Measurements from ENCODE around the gene ASCC3.

GRCh38 chr6:100880853-100881706, at the start of gene ASCC3:
- TF ChIP-seq CTCF (conservative IDR thresholded peaks at IDR 0.05; ENCODE audit: low read length) (no peak), EZH2phosphoT487 (IDR thresholded peaks at IDR 0.05; ENCODE audit: borderline replicate concordance) (no peak)

Measured in Loucy (cell line).